ENCODE results near the gene CLASP1.
"Not testable (repeated sequence)": the region's sequence is repeated elsewhere in the genome, so short reads cannot be mapped to it uniquely, and the experiment has no call there.

Gene CLASP1

GRCh38 chr2:121409388-121409787, 239.9 kb downstream of the CLASP1 start:
- no peak for DNase-seq

GRCh38 chr2:121408641-121409040, 240.6 kb downstream of the CLASP1 start:
- no peak for DNase-seq

GRCh38 chr2:121405233-121405632, 244.0 kb downstream of the CLASP1 start:
- DNase-seq = no peak

- DNase-seq = no peak
These were observed 249.1 kb downstream of the CLASP1 start for GRCh38 chr2:121400201-121400600.

GRCh38 chr2:121398853-121399252, 250.4 kb downstream of the CLASP1 start:
- DNase-seq = no peak

- no peak for DNase-seq
These were observed 259.1 kb downstream of the CLASP1 start for GRCh38 chr2:121390082-121390692.

GRCh38 chr2:121388371-121388770, 260.9 kb downstream of the CLASP1 start:
- DNase-seq = no peak

GRCh38 chr2:121387591-121388325, 261.5 kb downstream of the CLASP1 start:
- no peak for DNase-seq

GRCh38 chr2:121386707-121387106, 262.6 kb downstream of the CLASP1 start:
- no peak for DNase-seq

- DNase-seq = no peak
These were observed 263.2 kb downstream of the CLASP1 start for GRCh38 chr2:121386102-121386501.

GRCh38 chr2:121382744-121383143, 266.5 kb downstream of the CLASP1 start:
- DNase-seq = no peak

GRCh38 chr2:121377646-121378045, 271.6 kb downstream of the CLASP1 start:
- no peak for DNase-seq

GRCh38 chr2:121376535-121377250, 272.6 kb downstream of the CLASP1 start:
- no peak for DNase-seq

GRCh38 chr2:121375621-121376159, 273.6 kb downstream of the CLASP1 start:
- DNase-seq = no peak

GRCh38 chr2:121374412-121375075, 274.7 kb downstream of the CLASP1 start:
- not testable (repeated sequence) for DNase-seq

- no peak for DNase-seq
These were observed 276.4 kb downstream of the CLASP1 start for GRCh38 chr2:121372721-121373353.

- DNase-seq = no peak
These were observed 277.2 kb downstream of the CLASP1 start for GRCh38 chr2:121372082-121372481.

GRCh38 chr2:121368836-121369235, 280.4 kb downstream of the CLASP1 start:
- no peak for DNase-seq

GRCh38 chr2:121368155-121368554, 281.1 kb downstream of the CLASP1 start:
- DNase-seq = no peak

GRCh38 chr2:121367246-121367900, 281.9 kb downstream of the CLASP1 start:
- DNase-seq = no peak

GRCh38 chr2:121366040-121366439, 283.2 kb downstream of the CLASP1 start:
- DNase-seq = no peak

- DNase-seq = no peak
These were observed 284.2 kb downstream of the CLASP1 start for GRCh38 chr2:121365061-121365460.
